ENCODE results near the gene AAR2.

Gene AAR2

GRCh38 chr20:36235892-36236785 is at the start of gene AAR2:
Gene AAR2, plus strand, starts transcription at chr20:36236478. Its CDS starts 3,391 bp downstream, at chr20:36239869.
- DNase-seq = peak; percentile 89

GRCh38 chr20:36193977-36194712 is 42.1 kb upstream of the AAR2 start:
- no peak for DNase-seq

GRCh38 chr20:36196676-36197075 is 39.6 kb upstream of the AAR2 start:
- no peak for DNase-seq

- no peak for DNase-seq
Measured at GRCh38 chr20:36197271-36197670, 39.0 kb upstream of the AAR2 start.

- peak; percentile 59 for DNase-seq
Measured at GRCh38 chr20:36199345-36200257, 36.7 kb upstream of the AAR2 start.

GRCh38 chr20:36200451-36200850 is 35.8 kb upstream of the AAR2 start:
- no peak for DNase-seq

- DNase-seq = no peak
Measured at GRCh38 chr20:36201198-36201597, 35.1 kb upstream of the AAR2 start.

GRCh38 chr20:36202891-36203338 is 33.4 kb upstream of the AAR2 start:
- peak; percentile 68 for DNase-seq

- no peak for DNase-seq
Measured at GRCh38 chr20:36203861-36204260, 32.4 kb upstream of the AAR2 start.

- no peak for DNase-seq
Measured at GRCh38 chr20:36205026-36205425, 31.3 kb upstream of the AAR2 start.

- no peak for DNase-seq
Measured at GRCh38 chr20:36206068-36206467, 30.2 kb upstream of the AAR2 start.

GRCh38 chr20:36206641-36207040 is 29.6 kb upstream of the AAR2 start:
- DNase-seq = no peak

GRCh38 chr20:36207602-36208001 is 28.7 kb upstream of the AAR2 start:
- DNase-seq = no peak

- no peak for DNase-seq
Measured at GRCh38 chr20:36208257-36208656, 28.0 kb upstream of the AAR2 start.

GRCh38 chr20:36210436-36211021 is 25.7 kb upstream of the AAR2 start:
- no peak for DNase-seq

GRCh38 chr20:36213362-36213761 is 22.9 kb upstream of the AAR2 start:
- DNase-seq = no peak

GRCh38 chr20:36214684-36215256 is 21.5 kb upstream of the AAR2 start:
- DNase-seq = peak; percentile 9

- no peak for DNase-seq
Measured at GRCh38 chr20:36215778-36216177, 20.5 kb upstream of the AAR2 start.

- DNase-seq = no peak
Measured at GRCh38 chr20:36216314-36217025, 19.8 kb upstream of the AAR2 start.

- no peak for DNase-seq
Measured at GRCh38 chr20:36217226-36217625, 19.1 kb upstream of the AAR2 start.

GRCh38 chr20:36218380-36219064 is 17.8 kb upstream of the AAR2 start:
- DNase-seq = no peak
